HG02885 (cell line): ENCODE results near the gene MAP3K6.

Experiments
- ATAC-seq: cut with Tn5 transposase; IDR thresholded peaks from one replicate; pipeline ENCODE4 v1.9.1; 2021; ENCODE audit warnings: mild to moderate bottlenecking; ENCODE audit not compliant: unreplicated experiment, poor library complexity

MAP3K6 gene

GRCh38 chr1:27377760-27378495 lies 11.2 kb upstream of the MAP3K6 start:
- no peak for ATAC-seq

- ATAC-seq: no peak
Measured at GRCh38 chr1:27374362-27375086, 7.8 kb upstream of the MAP3K6 start, which contains the start of gene FCN3. Gene FCN3 (minus strand): TSS chr1:27374824. CDS start chr1:27374818, 6 bp downstream.

GRCh38 chr1:27372808-27373690 lies 6.3 kb upstream of the MAP3K6 start:
- no peak for ATAC-seq

GRCh38 chr1:27372022-27372807 lies 5.5 kb upstream of the MAP3K6 start:
- ATAC-seq: no peak

GRCh38 chr1:27368869-27369582 lies 2.3 kb upstream of the MAP3K6 start:
- no peak for ATAC-seq

- no peak for ATAC-seq
Measured at GRCh38 chr1:27367160-27367650, 444 bp upstream of the MAP3K6 start.

GRCh38 chr1:27366113-27366410 lies 699 bp downstream of the MAP3K6 start:
- peak; percentile 51 for ATAC-seq

- peak; percentile 43 for ATAC-seq
Measured at GRCh38 chr1:27365372-27366112, 1.2 kb downstream of the MAP3K6 start.

GRCh38 chr1:27364696-27365371 lies 1.9 kb downstream of the MAP3K6 start:
- peak; percentile 5 for ATAC-seq

GRCh38 chr1:27363766-27364695 lies 2.7 kb downstream of the MAP3K6 start:
- no peak for ATAC-seq

GRCh38 chr1:27361553-27361952 lies 5.2 kb downstream of the MAP3K6 start:
- no peak for ATAC-seq

- no peak for ATAC-seq
Measured at GRCh38 chr1:27361044-27361402, 5.7 kb downstream of the MAP3K6 start.

- no peak for ATAC-seq
Measured at GRCh38 chr1:27360159-27361043, 6.4 kb downstream of the MAP3K6 start.

- ATAC-seq: no peak
Measured at GRCh38 chr1:27359822-27360158, 7.0 kb downstream of the MAP3K6 start.

- no peak for ATAC-seq
Measured at GRCh38 chr1:27358928-27359313, 7.8 kb downstream of the MAP3K6 start.
